KOPT-K1 (cell line): ENCODE data around the gene SLC13A5.
A peak's percentile ranks its signal among the peaks of the same experiment; 100 is the strongest.
"Not testable (repeated sequence)": the region's sequence is repeated elsewhere in the genome, so short reads cannot be mapped to it uniquely, and the experiment has no call there.

Experiments used
- H3K27ac ChIP-seq: fragments of 200-600 bp; sonication (generic); 2 replicates; pipeline ENCODE4 v1.5.1; 2016; ENCODE audit warnings: antibody characterized with exemption, mild to moderate bottlenecking, low read depth, low read length; ENCODE audit not compliant: poor library complexity, severe bottlenecking
- H3K36me3 ChIP-seq: fragments of 200-600 bp; sonication (generic); 2 replicates; pipeline ENCODE4 v1.5.1; 2017; ENCODE audit warnings: antibody characterized with exemption, mild to moderate bottlenecking, low read length, moderate library complexity; ENCODE audit not compliant: insufficient read depth
- H3K9me3 ChIP-seq: fragments of 200-600 bp; sonication (generic); 2 replicates; pipeline ENCODE4 v1.5.1; 2017; ENCODE audit warnings: antibody characterized with exemption, low read length, mild to moderate bottlenecking; ENCODE audit not compliant: insufficient read depth, poor library complexity, severe bottlenecking

Gene SLC13A5

GRCh38 chr17:6667516-6667915, 45.7 kb downstream of the SLC13A5 start:
- Histone ChIP-seq H3K36me3 (no peaks in the 10 kb centered on the region), H3K27ac (no peak overlapping the region), H3K9me3 (no peaks in the 10 kb centered on the region)

GRCh38 chr17:6666557-6666956, 46.6 kb downstream of the SLC13A5 start:
- Histone ChIP-seq H3K9me3 (no peaks in the 10 kb centered on the region), H3K27ac (no peak overlapping the region), H3K36me3 (no peaks in the 10 kb centered on the region)

- Histone ChIP-seq H3K9me3 (no peaks in the 10 kb centered on the region), H3K36me3 (no peaks in the 10 kb centered on the region), H3K27ac (no peak overlapping the region)
Observed at GRCh38 chr17:6666077-6666521, 47.1 kb downstream of the SLC13A5 start.

GRCh38 chr17:6663200-6663599, 50.0 kb downstream of the SLC13A5 start:
- not testable (repeated sequence) for H3K27ac ChIP-seq, H3K36me3 ChIP-seq, H3K9me3 ChIP-seq

GRCh38 chr17:6661464-6661848, 51.7 kb downstream of the SLC13A5 start:
- H3K36me3 ChIP-seq: no peaks in the 10 kb centered on the region
- no peaks in the 10 kb centered on the region for H3K9me3 ChIP-seq
- H3K27ac ChIP-seq: no peak overlapping the region

GRCh38 chr17:6660805-6661463, 52.2 kb downstream of the SLC13A5 start:
- Histone ChIP-seq H3K27ac (no peak overlapping the region), H3K36me3 (no peaks in the 10 kb centered on the region), H3K9me3 (no peaks in the 10 kb centered on the region)

GRCh38 chr17:6660101-6660500, 53.1 kb downstream of the SLC13A5 start:
- H3K9me3 ChIP-seq: no peaks in the 10 kb centered on the region
- H3K27ac ChIP-seq: no peak overlapping the region
- no peaks in the 10 kb centered on the region for H3K36me3 ChIP-seq

- not testable (repeated sequence) for H3K36me3 ChIP-seq, H3K27ac ChIP-seq, H3K9me3 ChIP-seq
Observed at GRCh38 chr17:6658411-6658810, 54.8 kb downstream of the SLC13A5 start.

GRCh38 chr17:6657633-6658287, 55.4 kb downstream of the SLC13A5 start:
- peak overlapping the region; percentile 55 for H3K27ac ChIP-seq
- H3K36me3 ChIP-seq: no peaks in the 10 kb centered on the region
- no peaks in the 10 kb centered on the region for H3K9me3 ChIP-seq

- H3K9me3 ChIP-seq, H3K36me3 ChIP-seq: not testable (repeated sequence)
- peak overlapping the region; percentile 55 for H3K27ac ChIP-seq
Observed at GRCh38 chr17:6656797-6657632, 56.2 kb downstream of the SLC13A5 start.

- not testable (repeated sequence) for H3K9me3 ChIP-seq, H3K27ac ChIP-seq, H3K36me3 ChIP-seq
Observed at GRCh38 chr17:6655732-6656361, 57.3 kb downstream of the SLC13A5 start.

- H3K27ac ChIP-seq: no peak overlapping the region
- no peaks in the 10 kb centered on the region for H3K36me3 ChIP-seq
- no peaks in the 10 kb centered on the region for H3K9me3 ChIP-seq
Observed at GRCh38 chr17:6654841-6655731, 58.1 kb downstream of the SLC13A5 start.

GRCh38 chr17:6651919-6652452, 61.2 kb downstream of the SLC13A5 start:
- no peaks in the 10 kb centered on the region for H3K9me3 ChIP-seq
- peak overlapping the region; percentile 71 for H3K27ac ChIP-seq
- H3K36me3 ChIP-seq: peaks cover 27% of the 10 kb centered on the region

GRCh38 chr17:6651354-6651918, 61.7 kb downstream of the SLC13A5 start, which contains the start of the genes C17orf100 and MED31:
C17orf100 (plus strand) TSS chr17:6651762; CDS start chr17:6651914, 152 bp downstream.
MED31 (minus strand) TSS chr17:6651605; CDS start chr17:6651528, 77 bp downstream.
- peak within 1 kb of the TSS; percentile 71 for H3K27ac ChIP-seq
- H3K36me3 ChIP-seq: peaks cover 31% of the 10 kb centered on the region
- H3K9me3 ChIP-seq: no peaks in the 10 kb centered on the region
